ENCODE measurements around the gene ANO2.

The ANO2 gene

GRCh38 chr12:5945071-5946008 lies at the start of gene ANO2:
Gene ANO2, minus strand, starts transcription at chr12:5945259. Its CDS starts 42 bp downstream, at chr12:5945217.
- Histone ChIP-seq H3K4me3 (ENCODE audit: low read depth, low read length) (peak within 1 kb of the TSS; percentile 80), H3K9ac (ENCODE audit: low read length) (peak within 1 kb of the TSS; percentile 76), H3K36me3 (ENCODE audit: control insufficient read depth, insufficient read depth, low read length) (no peaks in the 10 kb centered on the region), H3K27me3 (ENCODE audit: control insufficient read depth, insufficient read depth, low read length) (peaks cover 51% of the 10 kb centered on the region), H3K27ac (ENCODE audit: low read depth, low read length) (no peak within 1 kb of the TSS), H3K9me3 (ENCODE audit: control insufficient read depth, insufficient read depth, low read depth, low read length) (no peaks in the 10 kb centered on the region), H3K4me1 (ENCODE audit: control insufficient read depth, insufficient read depth, low read length) (peaks cover 3% of the 10 kb centered on the region; the same call in 1 of the 2 replicates)

GRCh38 chr12:5989621-5990020 lies 44.6 kb upstream of the ANO2 start:
- Histone ChIP-seq H3K9ac (ENCODE audit: low read length) (no peak overlapping the region), H3K4me1 (ENCODE audit: control insufficient read depth, insufficient read depth, low read length) (peaks cover 15% of the 10 kb centered on the region), H3K27me3 (ENCODE audit: control insufficient read depth, insufficient read depth, low read length) (no peaks in the 10 kb centered on the region), H3K27ac (ENCODE audit: low read depth, low read length) (no peak overlapping the region), H3K9me3 (ENCODE audit: control insufficient read depth, insufficient read depth, low read depth, low read length) (no peaks in the 10 kb centered on the region), H3K36me3 (ENCODE audit: control insufficient read depth, insufficient read depth, low read length) (no peaks in the 10 kb centered on the region), H3K4me3 (ENCODE audit: low read depth, low read length) (no peak overlapping the region)

DNA sequence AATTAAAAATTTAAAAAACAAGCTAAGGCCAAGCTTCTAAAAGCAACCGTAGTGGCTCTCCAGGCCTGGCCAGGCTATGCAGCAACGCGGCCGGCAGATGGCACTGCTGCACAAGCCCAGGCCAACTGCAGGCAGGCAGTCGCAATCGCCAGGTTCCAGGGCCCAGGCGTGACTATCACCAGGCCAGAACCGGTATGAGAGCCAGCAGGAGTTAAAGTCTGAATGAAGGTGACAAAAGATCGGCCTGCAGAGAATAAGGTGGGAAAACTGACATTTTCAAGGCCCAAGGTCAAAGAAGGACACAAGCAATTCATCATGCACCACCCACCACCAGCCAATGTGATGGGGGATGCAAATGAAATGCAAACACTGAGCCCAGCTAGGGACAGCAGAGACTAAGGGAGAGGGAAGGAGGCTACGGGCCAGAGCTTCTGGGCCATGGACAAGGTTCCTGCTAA lies 43.6 kb upstream of the ANO2 start:
- H3K4me1 ChIP-seq (ENCODE audit: control insufficient read depth, insufficient read depth, low read length), result peaks cover 15% of the 10 kb centered on the region
- H3K27me3 ChIP-seq (ENCODE audit: control insufficient read depth, insufficient read depth, low read length), result no peaks in the 10 kb centered on the region
- H3K4me3 ChIP-seq (ENCODE audit: low read depth, low read length), result no peak overlapping the region
- H3K27ac ChIP-seq (ENCODE audit: low read depth, low read length), result no peak overlapping the region
- H3K9me3 ChIP-seq (ENCODE audit: control insufficient read depth, insufficient read depth, low read depth, low read length), result no peaks in the 10 kb centered on the region
- no peaks in the 10 kb centered on the region for H3K36me3 ChIP-seq (ENCODE audit: control insufficient read depth, insufficient read depth, low read length)
- H3K9ac ChIP-seq (ENCODE audit: low read length), result no peak overlapping the region

DNA sequence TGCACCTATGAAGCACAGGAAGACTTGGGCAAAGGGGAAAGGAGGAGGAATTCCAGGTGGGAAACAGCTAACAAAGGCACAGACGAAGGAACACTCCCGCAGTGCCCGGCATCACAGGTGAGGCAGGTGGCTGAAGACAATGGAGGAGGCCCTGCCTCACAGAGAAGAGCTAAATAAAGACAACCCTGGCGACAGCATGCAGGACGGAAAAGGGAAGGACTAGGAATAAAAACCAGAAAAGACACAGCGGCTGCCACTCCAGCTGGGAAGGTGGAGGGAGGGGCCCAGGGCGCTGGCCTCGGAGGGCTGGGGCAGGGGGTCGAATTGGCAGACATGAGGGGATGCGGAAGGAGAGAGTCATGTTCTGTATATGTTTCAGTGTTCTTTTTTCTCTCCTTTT lies 43.0 kb upstream of the ANO2 start:
- no peaks in the 10 kb centered on the region for H3K36me3 ChIP-seq (ENCODE audit: control insufficient read depth, insufficient read depth, low read length)
- no peaks in the 10 kb centered on the region for H3K9me3 ChIP-seq (ENCODE audit: control insufficient read depth, insufficient read depth, low read depth, low read length)
- no peak overlapping the region for H3K9ac ChIP-seq (ENCODE audit: low read length)
- no peaks in the 10 kb centered on the region for H3K27me3 ChIP-seq (ENCODE audit: control insufficient read depth, insufficient read depth, low read length)
- peaks cover 15% of the 10 kb centered on the region for H3K4me1 ChIP-seq (ENCODE audit: control insufficient read depth, insufficient read depth, low read length)
- H3K4me3 ChIP-seq (ENCODE audit: low read depth, low read length), result no peak overlapping the region
- no peak overlapping the region for H3K27ac ChIP-seq (ENCODE audit: low read depth, low read length)

- no peaks in the 10 kb centered on the region for H3K27me3 ChIP-seq (ENCODE audit: control insufficient read depth, insufficient read depth, low read length)
- no peaks in the 10 kb centered on the region for H3K36me3 ChIP-seq (ENCODE audit: control insufficient read depth, insufficient read depth, low read length)
- H3K9me3 ChIP-seq (ENCODE audit: control insufficient read depth, insufficient read depth, low read depth, low read length), result no peaks in the 10 kb centered on the region
- peaks cover 15% of the 10 kb centered on the region for H3K4me1 ChIP-seq (ENCODE audit: control insufficient read depth, insufficient read depth, low read length)
- no peak overlapping the region for H3K4me3 ChIP-seq (ENCODE audit: low read depth, low read length)
- H3K27ac ChIP-seq (ENCODE audit: low read depth, low read length), result no peak overlapping the region
- no peak overlapping the region for H3K9ac ChIP-seq (ENCODE audit: low read length)
Observed at GRCh38 chr12:5987573-5987972, 42.5 kb upstream of the ANO2 start.

DNA sequence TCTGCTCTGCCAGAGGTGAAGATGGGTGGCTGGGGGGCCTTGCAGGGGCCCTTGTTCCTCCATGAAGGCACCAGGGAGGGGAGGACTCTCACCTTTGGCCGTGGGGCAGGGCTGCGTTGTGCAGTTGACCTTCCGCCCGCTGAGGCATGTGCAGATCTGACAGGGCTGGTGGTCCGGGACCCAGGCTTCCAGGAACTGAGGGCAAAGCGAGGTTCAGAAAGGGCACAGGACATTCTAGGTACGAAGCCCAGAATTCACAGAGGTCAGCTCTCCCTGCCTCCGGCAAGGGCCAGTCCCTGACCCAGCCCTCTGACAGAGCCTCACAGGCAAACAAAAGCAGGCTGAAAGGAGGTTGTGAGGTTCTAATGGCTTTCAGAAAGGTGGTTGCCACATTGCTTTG lies 40.4 kb upstream of the ANO2 start:
- Histone ChIP-seq H3K36me3 (ENCODE audit: control insufficient read depth, insufficient read depth, low read length) (no peaks in the 10 kb centered on the region), H3K27me3 (ENCODE audit: control insufficient read depth, insufficient read depth, low read length) (no peaks in the 10 kb centered on the region), H3K4me3 (ENCODE audit: low read depth, low read length) (no peak overlapping the region), H3K9me3 (ENCODE audit: control insufficient read depth, insufficient read depth, low read depth, low read length) (0 out of 2 replicates have a peak, but pooled peaks cover 1% of the 10 kb centered on the region), H3K9ac (ENCODE audit: low read length) (no peak overlapping the region), H3K4me1 (ENCODE audit: control insufficient read depth, insufficient read depth, low read length) (peaks cover 15% of the 10 kb centered on the region), H3K27ac (ENCODE audit: low read depth, low read length) (no peak overlapping the region)

- Histone ChIP-seq H3K27ac (ENCODE audit: low read depth, low read length) (no peak overlapping the region), H3K4me3 (ENCODE audit: low read depth, low read length) (no peak overlapping the region), H3K36me3 (ENCODE audit: control insufficient read depth, insufficient read depth, low read length) (no peaks in the 10 kb centered on the region), H3K27me3 (ENCODE audit: control insufficient read depth, insufficient read depth, low read length) (no peaks in the 10 kb centered on the region), H3K9me3 (ENCODE audit: control insufficient read depth, insufficient read depth, low read depth, low read length) (0 out of 2 replicates have a peak, but pooled peaks cover 3% of the 10 kb centered on the region), H3K9ac (ENCODE audit: low read length) (no peak overlapping the region), H3K4me1 (ENCODE audit: control insufficient read depth, insufficient read depth, low read length) (peaks cover 15% of the 10 kb centered on the region)
Observed at GRCh38 chr12:5984873-5985272, 39.8 kb upstream of the ANO2 start.

DNA sequence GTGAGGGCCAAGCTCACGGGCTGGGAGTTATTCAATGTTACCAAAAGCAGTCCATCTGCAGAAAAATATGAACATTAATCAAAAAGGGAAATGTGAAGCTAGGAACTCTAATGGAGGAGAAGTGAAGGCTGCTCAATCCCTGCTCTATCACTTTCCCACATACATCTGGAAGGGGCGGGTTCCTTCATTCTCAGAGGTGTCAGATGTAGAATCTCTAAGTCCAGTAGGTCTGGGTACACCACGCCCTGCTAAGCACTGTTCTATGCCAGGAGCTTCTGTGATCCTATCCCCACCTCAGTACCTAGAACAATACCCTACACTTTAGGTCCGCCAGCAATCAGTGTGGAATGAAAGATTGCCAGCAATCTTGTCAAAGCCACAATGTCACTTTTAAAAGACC lies 37.0 kb upstream of the ANO2 start:
- H3K27ac ChIP-seq (ENCODE audit: low read depth, low read length), result no peak overlapping the region
- H3K4me1 ChIP-seq (ENCODE audit: control insufficient read depth, insufficient read depth, low read length), result no peaks in the 10 kb centered on the region; the same call in 1 of the 2 replicates
- no peaks in the 10 kb centered on the region for H3K27me3 ChIP-seq (ENCODE audit: control insufficient read depth, insufficient read depth, low read length)
- H3K9me3 ChIP-seq (ENCODE audit: control insufficient read depth, insufficient read depth, low read depth, low read length), result 0 out of 2 replicates have a peak, but pooled peaks cover 3% of the 10 kb centered on the region
- no peak overlapping the region for H3K4me3 ChIP-seq (ENCODE audit: low read depth, low read length)
- H3K36me3 ChIP-seq (ENCODE audit: control insufficient read depth, insufficient read depth, low read length), result no peaks in the 10 kb centered on the region
- H3K9ac ChIP-seq (ENCODE audit: low read length), result no peak overlapping the region

GRCh38 chr12:5977556-5977955 lies 32.5 kb upstream of the ANO2 start:
- H3K9ac ChIP-seq (ENCODE audit: low read length), result no peak overlapping the region
- no peak overlapping the region for H3K27ac ChIP-seq (ENCODE audit: low read depth, low read length)
- H3K4me1 ChIP-seq (ENCODE audit: control insufficient read depth, insufficient read depth, low read length), result no peaks in the 10 kb centered on the region
- H3K9me3 ChIP-seq (ENCODE audit: control insufficient read depth, insufficient read depth, low read depth, low read length), result 0 out of 2 replicates have a peak, but pooled peaks cover 3% of the 10 kb centered on the region
- no peak overlapping the region for H3K4me3 ChIP-seq (ENCODE audit: low read depth, low read length)
- H3K27me3 ChIP-seq (ENCODE audit: control insufficient read depth, insufficient read depth, low read length), result no peaks in the 10 kb centered on the region
- no peaks in the 10 kb centered on the region for H3K36me3 ChIP-seq (ENCODE audit: control insufficient read depth, insufficient read depth, low read length)

DNA sequence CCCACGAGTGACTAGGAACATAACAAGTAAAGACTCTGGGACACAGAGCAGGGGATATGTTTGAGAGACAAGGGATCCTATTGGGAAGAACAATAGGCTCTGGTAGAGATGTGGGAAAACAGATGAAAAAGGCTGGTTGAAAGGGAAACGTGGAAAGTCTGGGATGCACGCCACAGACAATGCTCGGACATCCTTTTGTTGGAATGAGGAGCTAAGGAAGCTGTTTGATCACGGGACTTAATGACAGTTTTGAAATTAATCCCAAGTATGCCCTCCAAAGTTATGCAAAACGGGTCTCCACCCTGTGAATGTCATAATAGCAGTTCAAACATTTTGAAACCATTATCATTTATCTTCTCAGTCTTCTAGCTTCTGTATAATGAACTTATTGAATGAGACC lies 31.7 kb upstream of the ANO2 start:
- H3K4me1 ChIP-seq (ENCODE audit: control insufficient read depth, insufficient read depth, low read length), result no peaks in the 10 kb centered on the region
- H3K27ac ChIP-seq (ENCODE audit: low read depth, low read length), result no peak overlapping the region
- no peak overlapping the region for H3K9ac ChIP-seq (ENCODE audit: low read length)
- H3K36me3 ChIP-seq (ENCODE audit: control insufficient read depth, insufficient read depth, low read length), result no peaks in the 10 kb centered on the region
- H3K9me3 ChIP-seq (ENCODE audit: control insufficient read depth, insufficient read depth, low read depth, low read length), result 0 out of 2 replicates have a peak, but pooled peaks cover 3% of the 10 kb centered on the region
- H3K4me3 ChIP-seq (ENCODE audit: low read depth, low read length), result no peak overlapping the region
- 0 out of 2 replicates have a peak, but pooled peaks cover 3% of the 10 kb centered on the region for H3K27me3 ChIP-seq (ENCODE audit: control insufficient read depth, insufficient read depth, low read length)

- 0 out of 2 replicates have a peak, but pooled peaks cover 3% of the 10 kb centered on the region for H3K9me3 ChIP-seq (ENCODE audit: control insufficient read depth, insufficient read depth, low read depth, low read length)
- peaks cover 3% of the 10 kb centered on the region; the same call in 1 of the 2 replicates for H3K27me3 ChIP-seq (ENCODE audit: control insufficient read depth, insufficient read depth, low read length)
Observed at GRCh38 chr12:5976196-5976595, 31.1 kb upstream of the ANO2 start.

More at GRCh38 chr12:5976196-5976595, 31.1 kb upstream of the ANO2 start:
- Histone ChIP-seq H3K36me3 (ENCODE audit: control insufficient read depth, insufficient read depth, low read length) (no peaks in the 10 kb centered on the region), H3K9ac (ENCODE audit: low read length) (no peak overlapping the region), H3K4me3 (ENCODE audit: low read depth, low read length) (no peak overlapping the region), H3K4me1 (ENCODE audit: control insufficient read depth, insufficient read depth, low read length) (no peaks in the 10 kb centered on the region), H3K27ac (ENCODE audit: low read depth, low read length) (no peak overlapping the region)

Data from HUES6 (cell line).